GM12878 (cell line): Measurements from ENCODE around the gene SREK1.

Source experiments
- CTCF ChIP-seq, 3 experiments: IDR thresholded peaks in 2 of 3; conservative IDR thresholded peaks in 1 of 3; 2 replicates each; pipeline ENCODE4 v1.5.1; 2011; ENCODE audit warnings: low read depth in 3 of 3, low read length in 3 of 3, mild to moderate bottlenecking in 3 of 3, control low read depth in 2 of 3, moderate library complexity in 2 of 3, inconsistent platforms in 1 of 3, mixed read lengths in 1 of 3; ENCODE audit not compliant: control insufficient read depth in 2 of 3, insufficient read depth in 1 of 3; ENCODE audit errors: extremely low read depth in 1 of 3
- GABPA ChIP-seq: IDR thresholded peaks from 2 replicates; pipeline ENCODE4 v1.6.1; 2014; ENCODE audit warnings: antibody characterized with exemption, low read depth, mild to moderate bottlenecking, inconsistent platforms
- POLR2A ChIP-seq: IDR thresholded peaks from 2 replicates; pipeline ENCODE4 v1.6.1; 2011; ENCODE audit warnings: low read depth, mild to moderate bottlenecking, low read length
- RELA ChIP-seq: fragments of 450-650 bp; IDR thresholded peaks from 2 replicates; pipeline ENCODE4 v1.8.0; 2014; ENCODE audit warnings: borderline replicate concordance; ENCODE audit not compliant: partially characterized antibody
- TAF1 ChIP-seq: IDR thresholded peaks from 2 replicates; pipeline ENCODE4 v1.6.1; 2011; ENCODE audit warnings: mild to moderate bottlenecking, low read depth, low read length, borderline replicate concordance

- TF ChIP-seq CTCF (IDR thresholded peaks at IDR 0.05 in 2 of 3, conservative IDR thresholded peaks at IDR 0.05 in 1 of 3; ENCODE audit: control insufficient read depth in 2 of 3, extremely low read depth in 1 of 3, insufficient read depth in 1 of 3, low read depth in 3 of 3, low read length in 3 of 3) (no peak), TAF1 (no peak), POLR2A (no peak), RELA (no peak), GABPA (no peak)
Measured at GRCh38 chr5:66193419-66193818, 49.3 kb downstream of the SREK1 start.
